ENCODE measurements around the gene TSPYL4.

DNA sequence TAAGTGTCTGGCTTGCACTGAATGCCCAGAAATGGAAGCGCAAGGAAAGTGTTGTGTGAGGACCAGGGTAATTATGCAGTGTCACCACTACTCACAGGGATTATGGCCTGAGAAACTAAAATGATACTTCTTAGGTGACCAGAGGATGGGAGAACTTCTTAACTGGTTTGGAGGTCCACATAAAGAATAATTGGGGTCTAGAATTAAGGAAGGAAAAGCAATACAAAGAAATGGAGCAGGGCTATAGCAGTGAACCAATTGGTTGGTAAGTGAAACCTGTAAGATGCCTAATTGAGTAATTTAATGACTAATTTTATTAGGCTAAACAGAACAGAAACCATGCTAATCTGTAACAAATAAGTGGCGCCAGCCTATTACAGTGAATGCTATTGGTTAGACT, 5.3 kb downstream of the TSPYL4 start:
- TF ChIP-seq CTCF (IDR thresholded peaks at IDR 0.05) (no peak), POLR2A (IDR thresholded peaks at IDR 0.05) (no peak)

Measured in Peyer's patch (tissue), 4 donors.